HepG2 (cell line): ENCODE data around the gene AGBL1. TPM values are rescaled to one million over a fixed set of nuclear protein-coding genes. Genes with fewer than 3 reads are reported as not detected.

Experiments
- ATAC-seq: fragments of 200-7000 bp; cut with Tn5 transposase; 3 replicates; pipeline ENCODE4 v1.9.1; 2020; ENCODE audit warnings: mild to moderate bottlenecking, moderate library complexity
- BruUV-seq: library from RNA; stranded (reverse); fragments of 400-500 nt; replicated peaks from 2 replicates; lab custom pipeline; 2021; lab: Mats Ljungman, UMichigan
- CTCF ChIA-PET: fragments of 300-600 bp; formaldehyde crosslinking; extraction: SDS; loops from one replicate; lab custom pipeline; 2021; ENCODE audit warnings: low total read pairs, inconsistent platforms, low intra/inter-chr PET ratio; lab: Yijun Ruan, JAX
- POLR2A ChIA-PET: fragments of 350-600 bp; sonication (Branson Sonifier 250); formaldehyde crosslinking; loops from one replicate; lab custom pipeline; 2020; ENCODE audit warnings: antibody characterized with exemption, inconsistent platforms; lab: Yijun Ruan, JAX
- DNase-seq: peaks from one replicate; pipeline ENCODE4 v3.0.0-alpha.2; 2015; ENCODE audit warnings: low spot score
- FAIRE-seq: peaks from 3 replicates; lab custom pipeline; 2011; peaks lifted over from hg19 to GRCh38; lab: Jason Lieb, UNC
- H2AFZ ChIP-seq: one replicate; pipeline ENCODE4 v1.6.1; 2011; ENCODE audit warnings: low read length, inconsistent platforms
- H3K27ac ChIP-seq: fragments of 300-600 bp; 3 replicates; pipeline ENCODE4 v1.8.0; 2011; ENCODE audit warnings: mixed run types, mild to moderate bottlenecking, mixed read lengths, low read length, inconsistent platforms; ENCODE audit not compliant: insufficient read depth; ENCODE audit errors: extremely low read length
- H3K27me3 ChIP-seq, 2 experiments: fragments of 200-600 bp in 1 of 2; 2 replicates in 1 of 2; 3 replicates in 1 of 2; pipeline versions ENCODE4 v1.6.0 to v1.8.0; 2011; ENCODE audit warnings: low read length in 2 of 2, mild to moderate bottlenecking in 2 of 2, moderate library complexity in 2 of 2, inconsistent platforms in 1 of 2; ENCODE audit not compliant: insufficient read depth in 2 of 2, control insufficient read depth in 1 of 2
- H3K36me3 ChIP-seq, 2 experiments: fragments of 200-600 bp in 1 of 2; replicated peaks in 1 of 2; 2 replicates in 1 of 2; 3 replicates in 1 of 2; pipeline versions ENCODE4 v1.5.1 to v1.8.0; 2011; ENCODE audit warnings: low read length in 2 of 2, inconsistent platforms in 1 of 2; ENCODE audit not compliant: insufficient read depth in 2 of 2, control insufficient read depth in 1 of 2
- H3K4me1 ChIP-seq: 2 replicates; pipeline ENCODE4 v1.5.1; 2012; ENCODE audit warnings: low read length, inconsistent platforms; ENCODE audit not compliant: insufficient read depth
- H3K4me2 ChIP-seq: 2 replicates; pipeline ENCODE4 v1.6.0; 2011; ENCODE audit warnings: low read depth, low read length, inconsistent platforms
- H3K4me3 ChIP-seq, 3 experiments: fragments of 200-600 bp in 1 of 3; sonication (generic), shearing (Covaris generic) in 1 of 3; replicated peaks in 1 of 3; 2 replicates each; pipeline ENCODE4 v1.5.1; 2011 to 2016; ENCODE audit warnings: low read length in 3 of 3, inconsistent platforms in 2 of 3, low read depth in 2 of 3, mild to moderate bottlenecking in 2 of 3, control low read depth in 1 of 3, mixed read lengths in 1 of 3; ENCODE audit not compliant: insufficient read depth in 1 of 3
- H3K79me2 ChIP-seq: one replicate; pipeline ENCODE4 v1.6.1; 2011; ENCODE audit warnings: low read length, inconsistent platforms; ENCODE audit not compliant: insufficient read depth
- H3K9ac ChIP-seq: 2 replicates; pipeline ENCODE4 v1.6.0; 2011; ENCODE audit warnings: mild to moderate bottlenecking, low read depth, low read length, inconsistent platforms; ENCODE audit not compliant: insufficient read depth
- H3K9me3 ChIP-seq: 2 replicates; pipeline ENCODE4 v1.5.1; 2012; ENCODE audit warnings: mild to moderate bottlenecking, low read length
- H4K20me1 ChIP-seq: 2 replicates; pipeline ENCODE4 v1.6.0; 2011; ENCODE audit warnings: inconsistent platforms, mild to moderate bottlenecking, low read length, moderate library complexity; ENCODE audit not compliant: insufficient read depth
- FIP1L1 ChIP-seq: fragments of 200-400 bp; formaldehyde crosslinking; IDR thresholded peaks from 2 replicates; pipeline ENCODE4 v1.6.1; 2018; ENCODE audit warnings: low read depth, mild to moderate bottlenecking, low read length, moderate library complexity, borderline replicate concordance; ENCODE audit not compliant: insufficient read depth
- JDP2 ChIP-seq: sonication (generic); formaldehyde crosslinking; IDR thresholded peaks from 2 replicates; pipeline ENCODE4 v1.8.1; 2022; ENCODE audit warnings: missing genetic modification reagents, borderline replicate concordance
- KAT7 ChIP-seq: IDR thresholded peaks from 2 replicates; pipeline ENCODE4 v1.6.1; 2018; ENCODE audit warnings: borderline replicate concordance, missing compliant biosample characterization
- KLF12 ChIP-seq: sonication (generic); formaldehyde crosslinking; IDR thresholded peaks from 2 replicates; pipeline ENCODE4 v1.4.0; 2020; ENCODE audit warnings: missing genetic modification reagents, borderline replicate concordance
- MZF1 ChIP-seq: sonication (generic); formaldehyde crosslinking; IDR thresholded peaks from 2 replicates; pipeline ENCODE4 v1.8.1; 2023; ENCODE audit warnings: mild to moderate bottlenecking, missing genetic modification reagents, borderline replicate concordance
- NR1H2 ChIP-seq: sonication (generic); formaldehyde crosslinking; IDR thresholded peaks from 2 replicates; pipeline ENCODE4 v1.8.1; 2022; ENCODE audit warnings: low read depth, missing genetic modification reagents, borderline replicate concordance
- ONECUT2 ChIP-seq: sonication (generic); formaldehyde crosslinking; IDR thresholded peaks from 2 replicates; pipeline ENCODE4 v1.4.0; 2020; ENCODE audit warnings: missing genetic modification reagents
- RORA ChIP-seq: sonication (generic); formaldehyde crosslinking; IDR thresholded peaks from 2 replicates; pipeline ENCODE4 v1.5.0; 2020; ENCODE audit warnings: mild to moderate bottlenecking, missing genetic modification reagents, moderate library complexity
- SYNCRIP ChIP-seq: fragments of 200-400 bp; formaldehyde crosslinking; IDR thresholded peaks from 2 replicates; pipeline ENCODE4 v1.6.1; 2018; ENCODE audit warnings: mild to moderate bottlenecking, low read depth, low read length; ENCODE audit not compliant: insufficient read depth
- WIZ ChIP-seq: sonication (generic); formaldehyde crosslinking; IDR thresholded peaks from 2 replicates; pipeline ENCODE4 v1.5.1; 2020; ENCODE audit warnings: mild to moderate bottlenecking, missing genetic modification reagents
- ZBTB42 ChIP-seq: sonication (generic); formaldehyde crosslinking; IDR thresholded peaks from 2 replicates; pipeline ENCODE4 v1.5.0; 2020; ENCODE audit warnings: mild to moderate bottlenecking, missing genetic modification reagents
- ZNF567 ChIP-seq: sonication (generic); formaldehyde crosslinking; IDR thresholded peaks from 2 replicates; pipeline ENCODE4 v1.8.1; 2023; ENCODE audit warnings: mild to moderate bottlenecking, missing genetic modification reagents, borderline replicate concordance
- ZNF652 ChIP-seq: IDR thresholded peaks from 2 replicates; pipeline ENCODE4 v1.6.1; 2016; ENCODE audit warnings: low read depth, borderline replicate concordance
- ZNF839 ChIP-seq: sonication (generic); formaldehyde crosslinking; IDR thresholded peaks from 2 replicates; pipeline ENCODE4 v1.4.0; 2020; ENCODE audit warnings: missing genetic modification reagents, mild to moderate bottlenecking, borderline replicate concordance
- WGBS: methylation state at CpG from one replicate; pipeline ENCODE4 v1.1.6; 2017; ENCODE audit warnings: low lambda C conversion rate; 5-methylcytosine and 5-hydroxymethylcytosine counted together
- in situ Hi-C: cut with HindIII; loops from 2 replicates; pipeline ENCODE4 v1.10.0; 2017; ENCODE audit warnings: low pct_unique_long_range_greater_than_20kb; ENCODE audit not compliant: extremely low pct_ligation_motif_present
- intact Hi-C: fragments of 100-400 bp; cut with micrococcal nuclease; formaldehyde crosslinking; loops from one replicate; pipeline ENCODE4 v1.10.0; 2022; ENCODE audit not compliant: unreplicated experiment
- polyA plus RNA-seq, 8 experiments: library from polyadenylated mRNA; depleted of rRNA in 3 of 8; stranded (reverse) in 7 of 8; unstranded in 1 of 8; fragments of >200 nt; fragmentation: Illumina TruSeq in 4 of 8; extraction: Trizol in 4 of 8; gene quantifications; 2 replicates each; pipeline versions ENCODE4 v1.2.1 to v1.2.3, GENCODE V29; 2011 to 2016; ENCODE audit warnings: low read depth in 4 of 8, missing spikeins in 1 of 8, mixed read lengths in 1 of 8; ENCODE audit not compliant: insufficient read depth in 1 of 8
- total RNA-seq, 5 experiments: library from RNA; depleted of rRNA; stranded (reverse); fragments of >200 nt; fragmentation: Illumina TruSeq; extraction: Trizol; gene quantifications; 2 replicates each; pipeline ENCODE4 v1.2.3, GENCODE V29; 2016; ENCODE audit warnings: low read depth in 1 of 5
- TF ChIP-seq, protein P1 (sequence below): sonication (generic); formaldehyde crosslinking; IDR thresholded peaks from 2 replicates; pipeline ENCODE4 v1.4.0; 2020; ENCODE audit warnings: missing genetic modification reagents, borderline replicate concordance

The AGBL1 gene
- total and polyA plus RNA-seq, 2 of the 13 experiments (the other 11 are each of a cell fraction or from before 2014, with no cell fraction given) = 0.01 TPM; not detected in 1

DNA sequence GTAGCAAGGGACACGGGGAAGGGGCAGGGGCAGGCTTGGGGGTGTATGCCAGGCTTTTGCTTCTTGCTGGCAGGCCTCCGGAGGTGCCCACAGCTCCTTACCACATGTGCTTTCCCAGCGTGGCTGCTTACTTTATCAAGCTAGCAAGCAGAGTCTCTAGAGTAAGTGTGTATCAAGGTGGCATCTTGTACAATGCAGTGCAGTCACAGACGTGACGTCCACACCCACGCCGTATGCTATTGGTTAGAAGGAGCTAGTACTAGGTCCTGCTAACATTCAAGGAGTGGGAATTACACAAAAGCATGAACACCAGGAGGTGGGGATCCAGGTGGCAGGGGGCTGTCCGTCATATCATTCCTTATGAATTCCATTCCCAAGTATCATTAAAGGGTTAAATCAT, 15.3 kb upstream of the AGBL1 start:
- Histone ChIP-seq H3K27ac (no peak overlapping the region), H4K20me1 (no peaks in the 10 kb centered on the region), H3K27me3 (no peaks in the 10 kb centered on the region; a peak in 1 of 5 replicates), H3K79me2 (no peaks in the 10 kb centered on the region), H3K4me3 (no peak overlapping the region), H3K36me3 (no peaks in the 10 kb centered on the region), H3K9me3 (no peaks in the 10 kb centered on the region), H3K4me1 (no peaks in the 10 kb centered on the region), H3K9ac (no peak overlapping the region), H3K4me2 (no peak overlapping the region), H2AFZ (no peak overlapping the region)
- no TSS peak for BruUV-seq
- TF ChIP-seq RORA (CRISPR knock-in tag) (no peak), ONECUT2 (no peak)
- in situ Hi-C loops (no loop called here), intact Hi-C loops (no loop called here)
- 52% methylated on average over 5 of the region's 8 CpGs for WGBS
- no peak for ATAC-seq
- DNase-seq = no peak
- no peak for FAIRE-seq
- ChIA-PET POLR2A (no interaction called here), CTCF (no interaction called here)

DNA sequence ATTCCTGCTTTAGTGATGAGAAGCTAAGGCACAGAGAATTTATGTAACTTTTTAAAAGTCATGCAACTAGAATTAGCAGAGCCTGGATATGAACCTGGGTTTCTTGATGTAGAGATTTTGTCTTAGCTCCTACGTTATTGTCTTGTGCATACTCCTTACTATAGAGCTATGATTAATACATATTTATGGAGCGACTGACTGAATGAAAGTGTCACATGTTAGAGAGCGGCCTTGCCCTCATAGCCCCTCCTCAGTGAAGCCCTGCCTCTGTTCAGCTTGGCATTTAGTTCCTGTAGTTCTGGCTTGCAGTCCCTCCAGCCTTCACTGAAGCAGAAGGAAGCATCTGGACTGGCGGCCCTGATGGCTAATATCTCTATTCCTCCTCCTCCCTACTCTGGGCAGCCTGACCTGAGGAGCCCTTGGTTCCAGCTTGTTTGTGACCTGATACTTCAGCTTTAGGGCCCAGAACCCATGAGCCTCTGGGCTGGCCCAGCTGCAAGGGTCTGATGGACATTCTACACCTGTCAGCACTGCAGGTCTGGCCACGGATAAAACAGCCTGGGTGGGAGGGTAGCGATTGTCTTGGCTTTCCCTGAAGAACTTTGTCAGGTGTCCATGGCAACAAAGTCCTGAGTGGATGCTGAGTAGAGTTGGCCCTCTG, 13.4 kb upstream of the AGBL1 start:
- FAIRE-seq = no peak
- Histone ChIP-seq H2AFZ (no peak overlapping the region), H4K20me1 (no peaks in the 10 kb centered on the region), H3K4me1 (no peaks in the 10 kb centered on the region), H3K9me3 (no peaks in the 10 kb centered on the region), H3K27ac (no peak overlapping the region)
- no peak for ATAC-seq
- ChIA-PET POLR2A (no interaction called here), CTCF (no interaction called here)
- TF ChIP-seq NR1H2 (CRISPR knock-in tag) (no peak), ZNF652 (CRISPR knock-in tag) (no peak), ZNF839 (CRISPR knock-in tag) (no peak), SYNCRIP (no peak), MZF1 (no peak), JDP2 (CRISPR knock-in tag) (no peak), FIP1L1 (no peak), ZNF567 (CRISPR knock-in tag) (no peak), ZBTB42 (no peak), WIZ (CRISPR knock-in tag) (no peak), KAT7 (CRISPR knock-in tag) (no peak), KLF12 (CRISPR knock-in tag) (no peak)
- TF ChIP-seq, protein P1, sequence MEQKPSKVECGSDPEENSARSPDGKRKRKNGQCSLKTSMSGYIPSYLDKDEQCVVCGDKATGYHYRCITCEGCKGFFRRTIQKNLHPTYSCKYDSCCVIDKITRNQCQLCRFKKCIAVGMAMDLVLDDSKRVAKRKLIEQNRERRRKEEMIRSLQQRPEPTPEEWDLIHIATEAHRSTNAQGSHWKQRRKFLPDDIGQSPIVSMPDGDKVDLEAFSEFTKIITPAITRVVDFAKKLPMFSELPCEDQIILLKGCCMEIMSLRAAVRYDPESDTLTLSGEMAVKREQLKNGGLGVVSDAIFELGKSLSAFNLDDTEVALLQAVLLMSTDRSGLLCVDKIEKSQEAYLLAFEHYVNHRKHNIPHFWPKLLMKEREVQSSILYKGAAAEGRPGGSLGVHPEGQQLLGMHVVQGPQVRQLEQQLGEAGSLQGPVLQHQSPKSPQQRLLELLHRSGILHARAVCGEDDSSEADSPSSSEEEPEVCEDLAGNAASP (CRISPR knock-in tag) = no peak
- TF ChIP-seq, all 625 proteins: peak for 0
- intact Hi-C loops (no loop called here), in situ Hi-C loops (no loop called here)
- no peaks in the 10 kb centered on the region for H3K79me2 ChIP-seq
- WGBS = 24% methylated on average over 4 of the region's 6 CpGs
- H3K4me3 ChIP-seq = no peak overlapping the region
- BruUV-seq = no TSS peak
- DNase-seq = no peak
- no peaks in the 10 kb centered on the region; a peak in 1 of 5 replicates for H3K27me3 ChIP-seq
- H3K9ac ChIP-seq = no peak overlapping the region
- no peak overlapping the region for H3K4me2 ChIP-seq
- no peaks in the 10 kb centered on the region for H3K36me3 ChIP-seq
